GM06990 (cell line): Measurements from ENCODE around the gene NOL4L.

Experiments used
- DNase-seq: peaks from one replicate; pipeline ENCODE4 v3.0.0-alpha.2; 2011; ENCODE audit not compliant: insufficient read length; ENCODE audit errors: extremely low read depth
- H3K27me3 ChIP-seq: replicated peaks from 2 replicates; pipeline ENCODE4 v1.6.0; 2011; ENCODE audit warnings: low read length; ENCODE audit not compliant: control insufficient read depth, insufficient read depth
- H3K36me3 ChIP-seq: 2 replicates; pipeline ENCODE4 v1.5.1; 2011; ENCODE audit warnings: low read length; ENCODE audit not compliant: control insufficient read depth, insufficient read depth
- H3K4me3 ChIP-seq: replicated peaks from 2 replicates; pipeline ENCODE4 v1.5.1; 2011; ENCODE audit warnings: low read depth, mild to moderate bottlenecking, control low read depth, low read length
- CTCF ChIP-seq: IDR thresholded peaks from 2 replicates; pipeline ENCODE4 v1.5.1; 2011; ENCODE audit warnings: low read length, control low read depth, mild to moderate bottlenecking, inconsistent platforms; ENCODE audit not compliant: insufficient read depth, poor library complexity, severe bottlenecking

The NOL4L gene

GRCh38 chr20:32507998-32508774 is 76.9 kb downstream of the NOL4L start:
- DNase-seq, result no peak
- TF ChIP-seq CTCF, result no peak
- Histone ChIP-seq H3K27me3 (no peaks in the 10 kb centered on the region), H3K36me3 (no peaks in the 10 kb centered on the region; the same call in none of the 2 replicates), H3K4me3 (no peak overlapping the region)

GRCh38 chr20:32506721-32507120 is 78.4 kb downstream of the NOL4L start:
- no peaks in the 10 kb centered on the region for H3K27me3 ChIP-seq
- H3K4me3 ChIP-seq, result no peak overlapping the region
- H3K36me3 ChIP-seq, result no peaks in the 10 kb centered on the region; the same call in none of the 2 replicates
- no peak for TF ChIP-seq CTCF
- DNase-seq, result no peak

- TF ChIP-seq CTCF, result no peak
- Histone ChIP-seq H3K4me3 (no peak overlapping the region), H3K36me3 (no peaks in the 10 kb centered on the region; the same call in none of the 2 replicates), H3K27me3 (no peaks in the 10 kb centered on the region)
- DNase-seq, result no peak
Measured at GRCh38 chr20:32505723-32506473, 79.2 kb downstream of the NOL4L start.

GRCh38 chr20:32501709-32502108 is 83.4 kb downstream of the NOL4L start:
- Histone ChIP-seq H3K36me3 (no peaks in the 10 kb centered on the region; the same call in 1 of the 2 replicates), H3K4me3 (no peak overlapping the region), H3K27me3 (no peaks in the 10 kb centered on the region)
- DNase-seq, result no peak
- no peak for TF ChIP-seq CTCF

GRCh38 chr20:32497589-32498224 is 87.4 kb downstream of the NOL4L start:
- Histone ChIP-seq H3K4me3 (no peak overlapping the region), H3K36me3 (no peaks in the 10 kb centered on the region; the same call in none of the 2 replicates), H3K27me3 (no peaks in the 10 kb centered on the region)
- TF ChIP-seq CTCF, result no peak
- DNase-seq, result no peak
